Ramos (cell line): ENCODE data around the gene CHIT1.
"Not testable (repeated sequence)": the region's sequence is repeated elsewhere in the genome, so short reads cannot be mapped to it uniquely, and the experiment has no call there.

Source experiments
- in situ Hi-C: fragments of 300-500 bp; cut with MboI; formaldehyde crosslinking; loops from one replicate; pipeline ENCODE4 v1.14.3; 2022; ENCODE audit warnings: low sequenced_read_pairs; ENCODE audit not compliant: unreplicated experiment

CHIT1 gene

GRCh38 chr1:203267912-203268311 lies 38.4 kb upstream of the CHIT1 start:
- in situ Hi-C loops = loop anchor here (25.0 kb wide), 1 partner anchor 869 kb away; no protein-coding TSS in a partner anchor

GRCh38 chr1:203267347-203267846 lies 37.9 kb upstream of the CHIT1 start:
- in situ Hi-C loops = loop anchor here (25.0 kb wide), 1 partner anchor 870 kb away; no protein-coding TSS in a partner anchor

- in situ Hi-C loops = loop anchor here (25.0 kb wide), 1 partner anchor 871 kb away; no protein-coding TSS in a partner anchor
These were observed 36.7 kb upstream of the CHIT1 start for GRCh38 chr1:203266140-203266539.

GRCh38 chr1:203265541-203265940 lies 36.1 kb upstream of the CHIT1 start:
- in situ Hi-C loops = loop anchor here (25.0 kb wide), 1 partner anchor 872 kb away; no protein-coding TSS in a partner anchor

GRCh38 chr1:203264052-203264501 lies 34.6 kb upstream of the CHIT1 start:
- in situ Hi-C loops = loop anchor here (25.0 kb wide), 1 partner anchor 873 kb away; no protein-coding TSS in a partner anchor

- in situ Hi-C loops = loop anchor here (25.0 kb wide), 1 partner anchor 874 kb away; no protein-coding TSS in a partner anchor
These were observed 34.0 kb upstream of the CHIT1 start for GRCh38 chr1:203263496-203263895.

- in situ Hi-C loops = loop anchor here (25.0 kb wide), 1 partner anchor 881 kb away; no protein-coding TSS in a partner anchor
These were observed 27.2 kb upstream of the CHIT1 start for GRCh38 chr1:203256636-203257035.

GRCh38 chr1:203254782-203255181 lies 25.3 kb upstream of the CHIT1 start:
- in situ Hi-C loops = loop anchor here (25.0 kb wide), 1 partner anchor 883 kb away; no protein-coding TSS in a partner anchor

- in situ Hi-C loops = loop anchor here (25.0 kb wide), 1 partner anchor 885 kb away; no protein-coding TSS in a partner anchor
These were observed 23.2 kb upstream of the CHIT1 start for GRCh38 chr1:203252678-203253077.

- in situ Hi-C loops = loop anchor here (25.0 kb wide), 1 partner anchor 886 kb away; no protein-coding TSS in a partner anchor
These were observed 22.0 kb upstream of the CHIT1 start for GRCh38 chr1:203251466-203251865.

- in situ Hi-C loops = loop anchor here (25.0 kb wide), 1 partner anchor 886 kb away; no protein-coding TSS in a partner anchor
These were observed 21.4 kb upstream of the CHIT1 start for GRCh38 chr1:203250911-203251310.

- in situ Hi-C loops = no loop called here
These were observed 15.3 kb upstream of the CHIT1 start for GRCh38 chr1:203244776-203245175.

GRCh38 chr1:203241708-203242107 lies 12.2 kb upstream of the CHIT1 start:
- in situ Hi-C loops = not testable (repeated sequence)

- in situ Hi-C loops = no loop called here
These were observed 10.2 kb upstream of the CHIT1 start for GRCh38 chr1:203239526-203240305.

GRCh38 chr1:203239081-203239480 lies 9.6 kb upstream of the CHIT1 start:
- in situ Hi-C loops = no loop called here

GRCh38 chr1:203238535-203238934 lies 9.1 kb upstream of the CHIT1 start:
- in situ Hi-C loops = no loop called here

GRCh38 chr1:203234901-203235300 lies 5.4 kb upstream of the CHIT1 start:
- in situ Hi-C loops = not testable (repeated sequence)

- in situ Hi-C loops = no loop called here
These were observed 803 bp downstream of the CHIT1 start for GRCh38 chr1:203228670-203229069.

- in situ Hi-C loops = no loop called here
These were observed 1.9 kb downstream of the CHIT1 start for GRCh38 chr1:203227371-203228083.

- in situ Hi-C loops = no loop called here
These were observed 4.4 kb downstream of the CHIT1 start for GRCh38 chr1:203225071-203225470.
